GM19328 (cell line): ENCODE data around the gene UMODL1.

Experiments used
- ATAC-seq: cut with Tn5 transposase; IDR thresholded peaks from one replicate; pipeline ENCODE4 v1.9.1; 2021; ENCODE audit warnings: mild to moderate bottlenecking, moderate library complexity; ENCODE audit not compliant: unreplicated experiment

The UMODL1 gene

DNA sequence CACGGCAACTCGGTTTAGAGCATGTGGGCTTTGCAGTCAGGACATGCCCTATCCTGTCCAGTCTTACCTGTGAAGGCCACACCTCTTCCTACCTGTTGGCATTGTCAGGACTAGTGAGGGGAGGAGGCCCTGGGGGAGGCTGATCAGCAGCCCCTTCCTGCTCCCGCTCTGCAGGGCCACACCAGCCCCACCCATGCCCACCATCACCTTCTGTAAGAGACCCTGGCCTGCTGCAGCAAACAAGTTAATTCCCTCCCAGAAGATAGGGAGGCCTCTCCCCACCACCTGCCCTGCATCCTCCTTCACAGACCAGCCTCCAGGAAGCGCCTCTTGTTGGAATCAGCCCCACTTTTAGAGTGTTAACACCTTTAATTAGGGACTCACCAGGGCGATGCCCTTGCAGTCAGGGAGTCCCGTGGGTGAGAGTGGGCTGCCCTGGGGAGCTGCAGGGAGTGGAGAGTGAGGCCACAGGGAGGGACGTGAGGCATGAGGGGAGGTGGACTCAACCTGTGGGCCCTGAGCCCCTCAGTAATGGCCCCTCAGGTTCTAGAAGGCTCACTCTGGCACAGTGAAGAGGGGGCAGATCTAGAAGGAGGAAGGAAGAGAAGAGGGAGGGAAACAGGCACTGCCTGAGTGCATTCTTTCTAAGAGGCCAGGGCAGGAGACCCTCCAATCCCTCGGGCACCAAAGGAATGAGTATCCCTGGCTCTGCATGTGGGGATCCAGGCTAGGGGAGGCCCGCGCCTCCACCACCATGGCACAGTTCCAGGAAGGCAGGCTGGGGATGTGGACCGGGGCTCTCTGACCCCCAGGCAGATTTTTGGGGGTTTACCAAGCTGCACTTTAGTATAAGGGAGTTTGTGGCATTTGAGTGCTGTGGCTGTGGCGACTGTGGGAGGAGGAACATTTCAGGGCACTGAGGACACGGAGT lies 8.2 kb downstream of the UMODL1 start:
- ATAC-seq, result no peak

GRCh38 chr21:42079939-42080787 lies 9.0 kb downstream of the UMODL1 start:
- ATAC-seq, result no peak

DNA sequence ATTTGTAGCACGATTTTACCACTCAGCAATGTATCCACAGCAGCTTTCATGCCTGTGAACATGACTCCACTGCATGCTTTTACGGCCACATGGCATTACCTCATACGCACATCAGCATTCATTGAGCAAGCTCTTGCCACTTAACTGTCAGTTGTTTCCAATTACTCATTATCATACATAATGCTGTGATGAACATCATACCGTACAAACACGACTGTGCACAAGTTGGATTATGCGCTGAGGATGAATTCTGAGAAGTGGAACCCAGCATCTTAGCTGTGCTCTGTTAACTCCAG lies 9.6 kb downstream of the UMODL1 start:
- ATAC-seq, result no peak

DNA sequence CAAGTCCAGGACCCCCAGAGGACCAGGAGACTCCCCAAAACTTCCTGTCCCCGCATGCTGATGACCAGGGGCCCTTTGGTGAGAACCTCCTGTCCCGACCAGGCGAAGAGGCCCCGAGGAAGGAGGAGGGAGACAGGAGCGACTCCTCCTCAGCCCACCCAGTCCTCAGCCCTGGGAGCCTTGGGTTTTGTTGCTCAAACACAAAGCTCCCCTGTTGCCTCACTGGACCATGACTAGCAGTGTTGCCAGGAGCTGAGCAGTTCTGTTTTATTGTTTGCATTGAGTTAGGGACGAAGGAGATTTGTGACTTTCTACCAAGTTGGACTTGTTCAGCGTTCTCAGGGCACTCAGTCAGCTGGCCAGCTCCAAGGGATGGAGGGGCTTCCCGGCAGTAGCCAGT lies 10.0 kb downstream of the UMODL1 start:
- ATAC-seq, result no peak

- no peak for ATAC-seq
Observed at GRCh38 chr21:42081931-42082381, 10.8 kb downstream of the UMODL1 start.

DNA sequence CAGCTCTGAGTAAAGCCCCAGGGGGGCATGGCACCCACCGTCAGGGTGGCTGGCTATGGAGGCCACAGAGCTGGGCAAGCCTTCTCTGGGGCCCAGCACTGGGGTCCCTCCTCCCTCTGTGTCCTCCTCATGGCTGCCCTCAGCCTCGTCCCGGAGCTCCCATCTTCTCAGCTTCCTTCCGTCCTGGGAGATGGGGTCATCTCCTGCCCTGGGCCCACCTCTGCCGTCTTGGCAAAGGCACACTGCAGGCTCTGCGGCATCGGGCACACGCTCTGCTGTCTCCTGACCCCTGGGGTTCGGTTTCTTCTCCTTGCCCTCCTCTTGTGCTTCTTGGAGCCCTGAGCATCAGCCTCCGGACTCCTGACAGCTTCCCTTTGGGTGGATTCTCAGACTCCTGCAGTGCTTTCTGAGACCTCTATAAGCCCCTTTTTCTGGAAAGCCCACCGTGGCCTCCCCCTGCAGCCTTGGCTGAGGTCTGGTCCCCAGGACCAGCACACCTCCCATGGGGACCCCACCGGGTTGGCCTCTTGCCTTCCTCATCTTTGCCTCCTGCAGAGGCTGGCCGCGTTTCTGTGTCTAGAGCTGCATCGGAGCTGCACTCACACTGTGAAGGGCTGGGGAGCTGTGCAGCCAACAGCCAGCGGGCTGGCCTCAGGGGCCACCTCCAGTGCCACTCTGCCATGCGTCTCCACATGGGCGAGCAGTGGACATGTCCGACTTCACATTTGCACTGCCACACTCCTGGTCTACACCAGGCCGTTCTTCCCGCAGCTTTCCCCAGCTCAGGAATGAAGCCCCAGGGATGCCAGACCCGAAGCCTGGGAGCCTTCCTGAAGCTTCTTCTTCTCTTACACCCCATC lies 11.6 kb downstream of the UMODL1 start:
- no peak for ATAC-seq

GRCh38 chr21:42083361-42083690 lies 12.2 kb downstream of the UMODL1 start:
- no peak for ATAC-seq

DNA sequence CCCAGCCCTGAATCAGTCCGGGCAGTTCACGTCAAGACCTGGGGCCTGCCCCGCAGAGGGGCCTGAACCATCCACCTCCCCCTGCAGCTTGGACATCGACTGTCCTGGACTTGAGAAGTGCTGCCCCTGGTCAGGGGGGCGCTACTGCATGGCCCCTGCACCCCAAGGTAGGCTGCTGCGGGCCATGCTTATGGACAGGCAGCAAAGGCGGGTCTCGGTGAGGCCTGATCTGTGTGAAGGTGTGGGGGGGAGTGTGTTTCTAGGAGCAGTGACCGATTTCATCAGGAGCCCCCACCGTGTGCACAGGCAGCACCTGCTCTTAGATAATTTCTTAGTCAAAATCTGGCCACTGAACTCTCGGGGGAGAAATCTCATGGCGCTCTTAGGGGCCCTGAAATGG lies 13.0 kb downstream of the UMODL1 start:
- ATAC-seq, result no peak

DNA sequence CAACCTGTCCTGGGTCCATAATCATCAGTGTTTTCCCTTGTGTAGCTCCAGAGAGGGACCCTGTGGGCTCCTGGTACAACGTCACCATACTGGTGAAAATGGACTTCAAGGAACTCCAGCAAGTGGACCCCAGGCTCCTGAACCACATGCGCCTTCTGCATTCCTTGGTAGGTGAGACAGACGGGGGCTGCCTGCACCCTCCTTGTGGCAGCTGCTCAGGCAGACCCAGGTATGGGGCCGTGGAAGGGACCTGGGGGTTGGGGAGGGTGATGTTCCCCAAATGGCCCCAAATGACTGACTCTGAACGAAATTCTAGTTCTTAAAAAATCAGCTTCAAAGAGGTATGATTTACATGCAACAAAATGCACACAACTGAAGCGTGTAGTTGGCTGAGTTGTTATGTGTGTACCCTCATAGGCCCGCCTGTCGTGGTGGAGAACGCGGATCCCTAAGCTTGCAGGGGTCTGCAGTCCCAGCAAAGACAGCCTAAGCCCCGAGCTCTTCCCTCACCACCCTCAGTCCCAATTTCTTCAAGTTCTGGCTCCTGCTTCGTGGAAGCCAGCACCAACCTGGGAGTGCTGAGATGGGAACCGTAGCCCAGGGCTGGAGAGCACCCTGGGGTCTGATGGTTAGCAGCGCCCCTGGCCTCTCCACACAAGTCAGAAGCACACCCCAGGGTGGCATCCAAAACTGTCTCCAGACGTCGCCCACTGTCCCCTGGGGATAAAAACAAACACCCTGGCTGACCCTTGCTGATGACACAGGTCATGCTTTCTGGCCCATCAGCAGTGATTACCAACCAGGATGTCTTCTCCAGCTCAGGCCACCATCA lies 14.3 kb downstream of the UMODL1 start:
- no peak for ATAC-seq

- no peak for ATAC-seq
Observed at GRCh38 chr21:42086969-42087368, 15.9 kb downstream of the UMODL1 start.

DNA sequence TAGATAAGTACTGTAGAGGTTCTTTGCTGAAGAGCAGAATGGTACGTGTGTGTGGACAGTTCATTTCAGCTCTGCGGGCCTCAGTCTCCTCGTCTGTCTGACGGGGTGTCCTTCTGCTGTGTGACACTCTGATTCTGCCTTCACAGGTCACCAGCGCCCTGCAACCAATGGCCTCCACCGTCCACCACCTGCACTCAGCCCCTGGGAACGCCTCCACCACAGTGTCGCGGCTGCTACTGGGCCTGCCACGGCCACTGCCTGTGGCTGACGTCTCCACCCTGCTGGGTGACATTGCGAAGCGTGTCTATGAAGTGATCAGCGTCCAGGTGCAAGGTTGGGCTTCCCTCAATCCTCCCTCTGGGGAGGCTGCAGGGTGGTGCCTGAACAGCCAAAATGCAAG lies 17.0 kb downstream of the UMODL1 start:
- no peak for ATAC-seq

DNA sequence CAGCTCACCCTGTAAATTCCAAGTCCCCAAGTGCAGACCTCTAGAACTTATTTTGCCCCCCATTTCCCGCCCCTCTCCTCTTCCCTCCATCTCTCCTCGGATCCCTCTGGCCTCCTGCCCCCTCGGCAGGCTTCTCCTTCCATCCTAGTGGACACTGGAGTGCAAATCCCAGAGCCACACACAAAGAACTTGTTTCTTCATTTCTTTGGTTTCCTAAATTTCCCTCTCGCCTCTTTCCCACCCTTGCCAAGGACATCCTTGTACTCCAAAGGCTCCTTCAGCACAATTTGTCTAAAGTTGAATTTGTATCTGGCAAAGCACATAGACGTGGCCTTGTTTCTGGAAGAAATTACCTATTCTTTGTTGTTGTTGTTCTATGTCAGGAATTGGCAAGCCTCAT lies 17.5 kb downstream of the UMODL1 start:
- ATAC-seq, result no peak

DNA sequence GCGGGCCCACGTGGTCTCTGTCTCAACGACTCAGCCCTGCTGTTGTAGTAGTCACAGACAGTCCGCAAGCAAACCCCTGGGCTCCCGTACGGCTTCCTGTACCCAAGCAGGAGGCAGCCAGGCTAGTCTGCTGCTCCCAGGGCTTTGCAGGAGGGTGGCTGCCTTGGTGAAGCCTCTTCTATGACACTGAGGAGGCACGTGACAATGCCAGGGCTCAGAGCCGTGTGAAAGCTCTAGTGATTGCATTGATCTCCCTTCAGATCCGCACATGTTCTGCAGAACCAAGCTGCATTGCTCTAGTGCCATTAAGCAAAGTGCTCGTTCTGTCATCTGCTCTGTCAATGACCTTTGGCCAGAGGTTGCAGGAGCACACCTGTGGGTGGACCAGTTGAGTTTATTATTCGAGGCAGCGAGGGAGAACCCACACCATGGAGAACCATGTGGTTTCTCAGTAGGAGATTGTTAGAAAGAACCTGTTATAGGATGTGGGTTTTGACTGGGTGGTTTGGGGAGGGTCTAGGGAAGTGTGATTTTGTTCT lies 18.0 kb downstream of the UMODL1 start:
- ATAC-seq, result no peak

DNA sequence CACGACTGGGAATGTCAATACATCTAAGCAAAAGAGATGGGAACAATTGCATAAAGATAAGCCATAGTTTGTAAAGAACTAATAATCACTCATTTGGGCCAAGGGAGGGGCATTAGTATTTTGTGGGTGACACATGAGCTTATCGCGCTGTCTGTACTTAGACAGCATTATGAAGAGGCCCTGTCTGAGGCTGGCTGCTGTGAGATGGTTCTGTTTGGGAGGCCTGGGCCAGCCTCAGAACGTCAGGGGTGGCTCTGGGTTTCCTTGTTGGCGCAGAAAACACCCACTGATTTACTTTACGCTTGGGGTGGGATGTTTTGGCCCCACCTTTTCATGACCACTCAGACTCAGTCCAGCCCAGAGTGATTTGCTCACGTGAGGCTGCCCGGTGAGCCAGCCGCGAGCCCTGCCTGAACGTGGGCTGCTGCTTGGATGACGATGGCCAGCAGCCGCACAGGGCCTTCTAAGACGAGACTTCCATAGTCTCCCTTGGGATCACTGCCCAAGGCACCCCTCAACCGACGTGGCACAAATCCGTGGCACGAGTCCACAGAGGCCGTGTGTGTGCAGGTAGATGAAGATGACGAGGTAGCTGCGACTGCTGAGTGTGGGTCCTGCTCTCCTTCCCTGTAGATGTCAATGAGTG lies 18.7 kb downstream of the UMODL1 start:
- no peak for ATAC-seq

GRCh38 chr21:42091899-42092508 lies 20.9 kb downstream of the UMODL1 start:
- ATAC-seq, result no peak

DNA sequence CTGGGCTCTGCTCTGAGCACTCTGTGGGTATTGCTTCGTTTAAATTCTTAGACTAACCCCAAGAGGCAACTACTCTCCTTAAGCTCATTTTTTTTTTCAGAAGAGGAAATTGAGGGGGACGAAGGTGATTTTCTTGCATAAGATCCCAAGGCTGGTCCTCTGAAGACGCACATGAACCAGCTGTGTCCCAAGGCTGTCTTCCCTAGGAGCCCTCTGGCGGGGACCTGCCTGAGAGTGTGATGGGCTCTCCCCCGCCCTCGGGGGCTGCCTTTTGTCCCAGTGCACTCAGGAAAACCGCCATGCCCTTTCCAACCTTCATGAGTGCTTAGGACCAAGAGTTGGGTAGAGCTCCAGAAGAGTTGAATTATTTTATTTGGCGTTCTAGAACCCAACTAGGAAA lies 21.7 kb downstream of the UMODL1 start:
- ATAC-seq, result no peak

DNA sequence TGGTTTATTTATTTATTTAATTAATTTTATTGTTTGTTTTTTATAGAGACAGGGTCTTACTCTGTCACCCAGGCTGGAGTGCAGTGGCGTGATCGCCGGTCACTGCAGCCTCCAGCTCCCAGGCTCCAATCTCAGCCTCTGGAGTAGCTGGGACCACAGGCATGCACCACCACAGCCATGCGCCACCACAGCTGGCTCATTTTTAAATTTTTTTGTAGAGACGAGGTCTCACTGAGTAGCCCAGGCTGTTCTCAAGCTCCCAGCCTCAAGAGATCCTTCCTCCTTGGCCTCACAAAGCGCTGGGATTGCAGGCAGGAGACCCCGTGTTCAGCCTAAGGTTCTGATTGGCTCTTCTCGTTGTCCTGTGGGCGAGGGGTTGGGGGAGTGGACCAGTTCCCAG lies 22.1 kb downstream of the UMODL1 start:
- no peak for ATAC-seq

GRCh38 chr21:42093991-42094421 lies 22.9 kb downstream of the UMODL1 start:
- ATAC-seq, result no peak

- ATAC-seq, result no peak
Observed at GRCh38 chr21:42094811-42095210, 23.7 kb downstream of the UMODL1 start.
